ENCODE measurements around the gene MUC5B. TPM values are rescaled to one million over a fixed set of nuclear protein-coding genes. Genes with fewer than 3 reads are reported as not detected.

MUC5B gene
- total RNA-seq, 1 donor from 2014 or later = not detected

DNA sequence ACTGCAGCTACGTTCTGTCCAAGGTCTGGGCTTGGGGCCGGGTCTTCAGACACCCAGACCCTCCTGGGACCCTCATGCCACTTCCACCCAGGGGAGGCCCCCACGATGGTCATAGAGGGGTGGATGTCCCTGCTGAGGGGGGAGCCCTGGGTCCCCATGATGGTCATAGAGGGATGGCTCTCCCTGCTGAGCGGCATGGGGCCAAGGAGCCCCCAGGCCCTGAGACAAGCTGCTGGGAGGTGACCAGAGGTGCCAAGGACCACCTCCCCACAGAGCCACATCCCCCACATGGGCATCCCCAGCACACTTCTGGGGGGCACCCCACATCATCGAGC is 7.2 kb downstream of the MUC5B start:
- no peaks in the 10 kb centered on the region for H3K36me3 ChIP-seq
- no peaks in the 10 kb centered on the region for H3K9me3 ChIP-seq (ENCODE audit: low read depth)
- TF ChIP-seq, protein P1, sequence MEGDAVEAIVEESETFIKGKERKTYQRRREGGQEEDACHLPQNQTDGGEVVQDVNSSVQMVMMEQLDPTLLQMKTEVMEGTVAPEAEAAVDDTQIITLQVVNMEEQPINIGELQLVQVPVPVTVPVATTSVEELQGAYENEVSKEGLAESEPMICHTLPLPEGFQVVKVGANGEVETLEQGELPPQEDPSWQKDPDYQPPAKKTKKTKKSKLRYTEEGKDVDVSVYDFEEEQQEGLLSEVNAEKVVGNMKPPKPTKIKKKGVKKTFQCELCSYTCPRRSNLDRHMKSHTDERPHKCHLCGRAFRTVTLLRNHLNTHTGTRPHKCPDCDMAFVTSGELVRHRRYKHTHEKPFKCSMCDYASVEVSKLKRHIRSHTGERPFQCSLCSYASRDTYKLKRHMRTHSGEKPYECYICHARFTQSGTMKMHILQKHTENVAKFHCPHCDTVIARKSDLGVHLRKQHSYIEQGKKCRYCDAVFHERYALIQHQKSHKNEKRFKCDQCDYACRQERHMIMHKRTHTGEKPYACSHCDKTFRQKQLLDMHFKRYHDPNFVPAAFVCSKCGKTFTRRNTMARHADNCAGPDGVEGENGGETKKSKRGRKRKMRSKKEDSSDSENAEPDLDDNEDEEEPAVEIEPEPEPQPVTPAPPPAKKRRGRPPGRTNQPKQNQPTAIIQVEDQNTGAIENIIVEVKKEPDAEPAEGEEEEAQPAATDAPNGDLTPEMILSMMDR (IDR thresholded peaks at IDR 0.05) = no peak
- TF ChIP-seq EZH2 (IDR thresholded peaks at IDR 0.05) (no peak), EZH2phosphoT487 (IDR thresholded peaks at IDR 0.05) (no peak)
- no peaks in the 10 kb centered on the region for H3K4me1 ChIP-seq
- no peaks in the 10 kb centered on the region for H3K36me3 Mint-ChIP-seq
- H3F3A ChIP-seq (ENCODE audit: low read depth) = no peaks in the 10 kb centered on the region
- no peaks in the 10 kb centered on the region for H3K9me3 Mint-ChIP-seq
- no peak overlapping the region for H2AFZ ChIP-seq (replicated peaks)
- H3K27ac Mint-ChIP-seq = no peak overlapping the region
- H3K4me1 Mint-ChIP-seq = no peaks in the 10 kb centered on the region
- H4K20me1 ChIP-seq (ENCODE audit: low read depth) = no peaks in the 10 kb centered on the region
- no peaks in the 10 kb centered on the region for H3K27me3 ChIP-seq
- no peak overlapping the region for H3K4me3 Mint-ChIP-seq
- no peak overlapping the region for H3K4me2 ChIP-seq
- H3K79me2 ChIP-seq (ENCODE audit: low read depth) = no peaks in the 10 kb centered on the region
- DNase-seq (ENCODE audit: low spot score) = no peak
- H3K4me3 ChIP-seq = no peak overlapping the region
- peaks cover 2% of the 10 kb centered on the region for H3K27me3 Mint-ChIP-seq (ENCODE audit: insufficient read depth, low read depth)
- H3K27ac ChIP-seq = no peak overlapping the region
- H3K9ac ChIP-seq = no peak overlapping the region

DNA sequence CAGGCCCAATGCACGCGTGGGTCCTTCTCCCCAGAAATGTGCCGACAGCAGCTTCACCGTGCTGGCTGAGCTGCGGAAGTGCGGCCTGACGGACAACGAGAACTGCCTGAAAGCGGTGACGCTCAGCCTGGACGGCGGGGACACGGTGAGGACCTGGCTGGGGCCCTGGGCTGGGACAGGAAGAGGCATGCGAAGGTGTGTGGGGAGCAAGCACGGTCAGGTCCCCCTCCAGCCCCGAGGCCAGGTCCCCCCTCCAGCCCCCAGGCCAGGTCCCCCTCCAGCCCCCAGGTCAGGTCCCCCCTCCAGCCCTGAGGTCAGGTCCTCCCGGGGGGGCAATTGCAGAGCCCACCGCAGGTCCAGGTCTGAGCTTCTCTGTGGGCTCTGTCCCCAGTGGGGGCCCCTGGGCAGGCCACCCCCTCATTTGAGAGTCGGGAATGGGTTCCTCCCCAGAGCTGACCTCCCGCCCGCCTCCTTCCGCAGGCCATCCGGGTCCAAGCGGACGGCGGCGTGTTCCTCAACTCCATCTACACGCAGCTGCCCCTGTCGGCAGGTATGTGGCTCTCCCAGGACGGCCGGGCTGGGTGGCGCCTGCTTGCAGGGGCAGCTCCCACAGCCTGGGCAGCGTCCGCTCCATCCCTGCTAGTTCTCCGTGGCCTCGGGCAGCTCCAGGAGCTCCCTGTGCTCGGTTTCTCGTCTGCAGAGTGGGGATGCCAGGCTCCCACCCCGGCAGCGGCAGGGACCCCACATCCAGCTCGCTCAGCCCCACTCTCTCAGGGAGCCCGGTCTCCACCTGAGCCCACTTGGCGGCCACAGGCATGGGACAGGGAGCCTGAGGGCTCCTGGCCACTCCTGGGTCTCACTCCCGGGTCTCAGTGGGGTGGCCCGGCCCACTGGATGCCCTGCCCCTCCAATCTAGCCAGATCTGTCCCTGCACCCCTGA is 7.9 kb downstream of the MUC5B start:
- DNase-seq (ENCODE audit: low spot score) = no peak
- peaks cover 2% of the 10 kb centered on the region for H3K27me3 Mint-ChIP-seq (ENCODE audit: insufficient read depth, low read depth)
- TF ChIP-seq, protein P1 (IDR thresholded peaks at IDR 0.05) = no peak
- no peak for TF ChIP-seq EZH2phosphoT487 (IDR thresholded peaks at IDR 0.05)
- TF ChIP-seq EZH2 (IDR thresholded peaks at IDR 0.05) = no peak

DNA sequence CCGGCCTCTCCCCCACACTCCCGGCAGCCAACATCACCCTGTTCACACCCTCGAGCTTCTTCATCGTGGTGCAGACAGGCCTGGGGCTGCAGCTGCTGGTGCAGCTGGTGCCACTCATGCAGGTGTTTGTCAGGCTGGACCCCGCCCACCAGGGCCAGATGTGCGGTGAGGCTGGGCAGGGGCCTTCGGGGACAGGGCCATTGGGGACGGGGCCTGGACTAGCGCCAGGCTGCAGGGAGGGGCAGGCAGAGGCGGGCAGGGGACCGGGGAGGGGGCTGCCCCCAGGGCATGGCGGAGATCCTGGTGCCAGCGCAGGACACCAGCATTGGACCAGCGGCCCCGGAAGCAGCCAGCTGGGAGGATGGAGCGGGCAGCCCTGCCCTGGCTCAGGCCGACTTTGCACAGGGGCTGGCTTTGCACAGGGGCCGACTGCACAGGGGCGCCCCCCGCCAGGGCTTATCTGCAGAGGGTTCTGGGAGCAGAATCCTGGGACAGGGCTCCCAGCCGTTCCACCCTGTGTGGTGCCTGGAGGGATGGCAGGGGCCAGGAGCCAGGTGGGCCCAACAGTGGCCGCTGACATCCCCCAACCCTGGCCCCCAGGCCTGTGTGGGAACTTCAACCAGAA is 8.6 kb downstream of the MUC5B start:
- Histone ChIP-seq H4K20me1 (ENCODE audit: low read depth) (no peaks in the 10 kb centered on the region), H3K36me3 (no peaks in the 10 kb centered on the region), H3K9ac (no peak overlapping the region), H3F3A (ENCODE audit: low read depth) (no peaks in the 10 kb centered on the region), H2AFZ (replicated peaks) (no peak overlapping the region), H3K27me3 (no peaks in the 10 kb centered on the region), H3K27ac (no peak overlapping the region), H3K4me2 (no peak overlapping the region), H3K4me3 (no peak overlapping the region), H3K9me3 (ENCODE audit: low read depth) (no peaks in the 10 kb centered on the region), H3K79me2 (ENCODE audit: low read depth) (no peaks in the 10 kb centered on the region), H3K4me1 (no peaks in the 10 kb centered on the region)
- H3K4me3 Mint-ChIP-seq = no peak overlapping the region
- DNase-seq (ENCODE audit: low spot score) = no peak
- TF ChIP-seq EZH2phosphoT487 (IDR thresholded peaks at IDR 0.05) (no peak), EZH2 (IDR thresholded peaks at IDR 0.05) (no peak)
- TF ChIP-seq, protein P1 (IDR thresholded peaks at IDR 0.05) = no peak
- no peaks in the 10 kb centered on the region for H3K36me3 Mint-ChIP-seq
- peaks cover 2% of the 10 kb centered on the region for H3K27me3 Mint-ChIP-seq (ENCODE audit: insufficient read depth, low read depth)
- no peaks in the 10 kb centered on the region for H3K9me3 Mint-ChIP-seq
- H3K27ac Mint-ChIP-seq = no peak overlapping the region
- peaks cover 2% of the 10 kb centered on the region for H3K4me1 Mint-ChIP-seq

More for the DNA sequence above, 7.9 kb downstream of the MUC5B start:
- no peaks in the 10 kb centered on the region for H3K27me3 ChIP-seq
- H3K4me1 ChIP-seq = no peaks in the 10 kb centered on the region
- Mint-ChIP-seq H3K4me3 (no peak overlapping the region), H3K36me3 (no peaks in the 10 kb centered on the region), H3K27ac (no peak overlapping the region), H3K9me3 (no peaks in the 10 kb centered on the region), H3K4me1 (peaks cover 2% of the 10 kb centered on the region)
- no peak overlapping the region for H3K27ac ChIP-seq
- H3K9ac ChIP-seq = no peak overlapping the region
- no peak overlapping the region for H3K4me3 ChIP-seq
- H3K36me3 ChIP-seq = no peaks in the 10 kb centered on the region
- no peaks in the 10 kb centered on the region for H4K20me1 ChIP-seq (ENCODE audit: low read depth)
- no peaks in the 10 kb centered on the region for H3K9me3 ChIP-seq (ENCODE audit: low read depth)
- H3F3A ChIP-seq (ENCODE audit: low read depth) = no peaks in the 10 kb centered on the region
- no peak overlapping the region for H3K4me2 ChIP-seq
- H3K79me2 ChIP-seq (ENCODE audit: low read depth) = no peaks in the 10 kb centered on the region
- H2AFZ ChIP-seq (replicated peaks) = no peak overlapping the region

All from neural progenitor cell (in vitro differentiated cells).